MCF 10A (cell line): ENCODE results near the gene GPC6. TPM values are rescaled to one million over a fixed set of nuclear protein-coding genes. Genes with fewer than 3 reads are reported as not detected.

Experiments
- BruUV-seq: library from RNA; stranded (reverse); fragments of 400-500 nt; replicated peaks from 2 replicates; lab custom pipeline; 2021; lab: Mats Ljungman, UMichigan
- CTCF ChIA-PET: fragments of 300-600 bp; sonication (Branson Sonifier 250); formaldehyde crosslinking; extraction: SDS; loops from one replicate; lab custom pipeline; 2021; ENCODE audit warnings: antibody characterized with exemption, inconsistent platforms; lab: Yijun Ruan, JAX
- POLR2A ChIA-PET: fragments of 300-600, 350-650 bp; sonication (Branson Sonifier 250); formaldehyde crosslinking; extraction: SDS; loops from one replicate; lab custom pipeline; 2020; ENCODE audit warnings: antibody characterized with exemption, inconsistent platforms; lab: Yijun Ruan, JAX
- DNase-seq: peaks from one replicate; pipeline ENCODE4 v3.0.0-alpha.2; 2018; ENCODE audit not compliant: unreplicated experiment
- H3K27ac Mint-ChIP-seq: one replicate; pipeline ENCODE4 v1.8.0; 2022; ENCODE audit warnings: mild to moderate bottlenecking, low read depth, mixed read lengths; ENCODE audit not compliant: unreplicated experiment
- H3K27me3 Mint-ChIP-seq: one replicate; pipeline ENCODE4 v1.8.0; 2022; ENCODE audit warnings: mixed read lengths; ENCODE audit not compliant: insufficient read depth, unreplicated experiment
- H3K36me3 Mint-ChIP-seq: one replicate; pipeline ENCODE4 v1.8.0; 2022; ENCODE audit warnings: mild to moderate bottlenecking, moderate library complexity, mixed read lengths; ENCODE audit not compliant: insufficient read depth, unreplicated experiment
- H3K4me1 Mint-ChIP-seq: one replicate; pipeline ENCODE4 v1.8.0; 2022; ENCODE audit warnings: mixed read lengths; ENCODE audit not compliant: insufficient read depth, unreplicated experiment
- H3K4me3 Mint-ChIP-seq: one replicate; pipeline ENCODE4 v1.8.0; 2022; ENCODE audit warnings: mild to moderate bottlenecking, moderate library complexity, mixed read lengths; ENCODE audit not compliant: unreplicated experiment
- H3K9me3 Mint-ChIP-seq: one replicate; pipeline ENCODE4 v1.8.0; 2022; ENCODE audit warnings: mixed read lengths; ENCODE audit not compliant: unreplicated experiment
- CTCF ChIP-seq: fragments of 200-600 bp; IDR thresholded peaks from one replicate; pipeline ENCODE4 v1.8.0; 2022; ENCODE audit warnings: antibody characterized with exemption, mild to moderate bottlenecking; ENCODE audit not compliant: unreplicated experiment
- intact Hi-C: fragments of 100-400 bp; cut with micrococcal nuclease; formaldehyde crosslinking; loops from 2 replicates; pipeline ENCODE4 v1.14.1; 2022
- total RNA-seq: library from RNA; stranded (reverse); gene quantifications from 2 replicates; pipeline ENCODE4 v1.2.3, GENCODE V29; 2022

Gene GPC6
- total RNA-seq, 1 experiment from 2014 or later = 8.4 TPM

- Mint-ChIP-seq H3K27me3 (no peaks in the 10 kb centered on the region), H3K27ac (no peak overlapping the region), H3K4me3 (no peak overlapping the region), H3K36me3 (no peaks in the 10 kb centered on the region), H3K4me1 (no peaks in the 10 kb centered on the region), H3K9me3 (no peaks in the 10 kb centered on the region)
- CTCF ChIA-PET = no interaction called here
- POLR2A ChIA-PET = no interaction called here
- no peak for DNase-seq
- TF ChIP-seq CTCF = no peak
- intact Hi-C loops = no loop called here
- no TSS peak for BruUV-seq
Observed at GRCh38 chr13:93967286-93967685, 740.7 kb downstream of the GPC6 start.

- H3K27ac Mint-ChIP-seq = no peak overlapping the region
- H3K4me3 Mint-ChIP-seq = no peak overlapping the region
- no peaks in the 10 kb centered on the region for H3K4me1 Mint-ChIP-seq
- CTCF ChIA-PET = interaction anchor here (0.6 kb wide), 1 partner anchor 64 kb away, joined by 3 read pairs; no protein-coding TSS in a partner anchor
- no peaks in the 10 kb centered on the region for H3K36me3 Mint-ChIP-seq
- POLR2A ChIA-PET = no interaction called here
- intact Hi-C loops = no loop called here
- H3K9me3 Mint-ChIP-seq = peaks cover 7% of the 10 kb centered on the region
- no peak for DNase-seq
- no TSS peak for BruUV-seq
- no peaks in the 10 kb centered on the region for H3K27me3 Mint-ChIP-seq
- no peak for TF ChIP-seq CTCF
Observed at GRCh38 chr13:93975242-93975641, 748.6 kb downstream of the GPC6 start.

GRCh38 chr13:93976528-93976927 is 749.9 kb downstream of the GPC6 start:
- Mint-ChIP-seq H3K4me1 (no peaks in the 10 kb centered on the region), H3K27me3 (no peaks in the 10 kb centered on the region), H3K9me3 (peaks cover 7% of the 10 kb centered on the region), H3K4me3 (no peak overlapping the region), H3K36me3 (no peaks in the 10 kb centered on the region), H3K27ac (no peak overlapping the region)
- POLR2A ChIA-PET = no interaction called here
- no peak for DNase-seq
- CTCF ChIA-PET = interaction anchor here (1.1 kb wide), 1 partner anchor 369 kb away, joined by 5 read pairs; no protein-coding TSS in a partner anchor
- BruUV-seq = no TSS peak
- TF ChIP-seq CTCF = no peak
- intact Hi-C loops = no loop called here

GRCh38 chr13:93977986-93978385 is 751.4 kb downstream of the GPC6 start:
- no peaks in the 10 kb centered on the region for H3K27me3 Mint-ChIP-seq
- no peak overlapping the region for H3K27ac Mint-ChIP-seq
- POLR2A ChIA-PET = no interaction called here
- DNase-seq = no peak
- no TSS peak for BruUV-seq
- no peak for TF ChIP-seq CTCF
- CTCF ChIA-PET = interaction anchor here (0.9 kb wide), 1 partner anchor 9 kb away, joined by 3 read pairs; no protein-coding TSS in a partner anchor
- no peaks in the 10 kb centered on the region for H3K36me3 Mint-ChIP-seq
- intact Hi-C loops = no loop called here
- no peaks in the 10 kb centered on the region for H3K4me1 Mint-ChIP-seq
- no peak overlapping the region for H3K4me3 Mint-ChIP-seq
- peaks cover 2% of the 10 kb centered on the region for H3K9me3 Mint-ChIP-seq
